Thoracic aorta (tissue), 2 donors: Measurements from ENCODE around the gene JAM3. TPM values are rescaled to one million over a fixed set of nuclear protein-coding genes. Genes with fewer than 3 reads are reported as not detected.
A peak's percentile ranks its signal among the peaks of the same experiment; 100 is the strongest.

Experiments used
- ATAC-seq: fragments of 150-250 bp; one replicate; pipeline ENCODE4 v1.8.0; 2017; ENCODE audit warnings: low read depth; ENCODE audit not compliant: insufficient number of reproducible peaks, low FRiP score
- DNase-seq: peaks from one replicate; pipeline ENCODE4 v3.0.0-alpha.2; 2020; ENCODE audit warnings: low spot score
- H3K27ac ChIP-seq, 2 donors: fragments of 200-600 bp; sonication (generic); 1 replicate in 1 of 2; 2 replicates in 1 of 2; pipeline ENCODE4 v1.5.1; 2016; ENCODE audit warnings: mild to moderate bottlenecking in 2 of 2, moderate library complexity in 2 of 2
- H3K27me3 ChIP-seq: fragments of 200-600 bp; sonication (generic); replicated peaks from 2 replicates; pipeline ENCODE4 v1.6.0; 2016; ENCODE audit warnings: mild to moderate bottlenecking; ENCODE audit not compliant: insufficient read depth
- H3K36me3 ChIP-seq: fragments of 200-600 bp; sonication (generic); one replicate; pipeline ENCODE4 v1.5.1; 2016
- H3K4me1 ChIP-seq, 2 donors: fragments of 200-600 bp; sonication (generic); 1 replicate in 1 of 2; 2 replicates in 1 of 2; pipeline versions ENCODE4 v1.5.1 to v1.6.0; 2016; ENCODE audit warnings: low read depth in 2 of 2, mild to moderate bottlenecking in 1 of 2; ENCODE audit not compliant: control insufficient read depth in 1 of 2
- H3K4me3 ChIP-seq: fragments of 200-600 bp; sonication (generic); 2 replicates; pipeline ENCODE4 v1.5.1; 2016; ENCODE audit warnings: mild to moderate bottlenecking
- H3K9me3 ChIP-seq: fragments of 200-600 bp; sonication (generic); 2 replicates; pipeline ENCODE4 v1.5.1; 2016
- CTCF ChIP-seq: fragments of 200-600 bp; sonication (generic); IDR thresholded peaks from one replicate; pipeline ENCODE4 v1.5.1; 2019; ENCODE audit warnings: antibody characterized with exemption
- total RNA-seq, 2 donors: library from RNA; depleted of rRNA; stranded (reverse); fragments of >200 nt; gene quantifications; one replicate each; pipeline versions ENCODE4 v1.1.0 to v1.2.3, GENCODE V29; 2016

Gene JAM3
- total RNA-seq, result 100 to 1,000 TPM in 1 of 2 donors, 10 to 100 TPM in 1; 83.7 to 110 TPM

- H3K4me3 ChIP-seq, result peak within 1 kb of the TSS; percentile 88
- H3K36me3 ChIP-seq, result no peaks in the 10 kb centered on the region
- H3K27me3 ChIP-seq, result no peaks in the 10 kb centered on the region
- H3K9me3 ChIP-seq, result no peaks in the 10 kb centered on the region
- no peak for TF ChIP-seq CTCF
- peak; percentile 87 for ATAC-seq
- H3K4me1 ChIP-seq, result peaks cover 7 to 32% of the 10 kb centered on the region in 2 donors
- peak; percentile 87 for DNase-seq
- H3K27ac ChIP-seq, result peak within 1 kb of the TSS; percentile 76 to 92
Measured at GRCh38 chr11:134068829-134069425, at the start of gene JAM3. Gene JAM3 (plus strand): TSS chr11:134069072. CDS start chr11:134069084, 12 bp downstream.

GRCh38 chr11:134019500-134019899 is 49.4 kb upstream of the JAM3 start:
- H3K27me3 ChIP-seq, result no peaks in the 10 kb centered on the region
- no peak overlapping the region for H3K27ac ChIP-seq
- no peak for ATAC-seq
- no peaks in the 10 kb centered on the region for H3K36me3 ChIP-seq
- H3K9me3 ChIP-seq, result no peaks in the 10 kb centered on the region
- TF ChIP-seq CTCF, result no peak
- no peak overlapping the region for H3K4me3 ChIP-seq
- H3K4me1 ChIP-seq, result peaks cover 0 to 7% of the 10 kb centered on the region in 2 donors
- DNase-seq, result no peak

- Histone ChIP-seq H3K27ac (no peak overlapping the region), H3K9me3 (no peaks in the 10 kb centered on the region), H3K27me3 (no peaks in the 10 kb centered on the region), H3K36me3 (no peaks in the 10 kb centered on the region), H3K4me1 (peaks cover 0 to 12% of the 10 kb centered on the region in 2 donors), H3K4me3 (no peak overlapping the region)
- TF ChIP-seq CTCF, result no peak
- DNase-seq, result no peak
- ATAC-seq, result no peak
Measured at GRCh38 chr11:134020598-134020997, 48.3 kb upstream of the JAM3 start.

- no peak for TF ChIP-seq CTCF
- Histone ChIP-seq H3K36me3 (no peaks in the 10 kb centered on the region), H3K9me3 (no peaks in the 10 kb centered on the region), H3K27ac (no peak overlapping the region), H3K4me1 (peaks cover 0 to 11% of the 10 kb centered on the region in 2 donors), H3K27me3 (no peaks in the 10 kb centered on the region), H3K4me3 (no peak overlapping the region)
- no peak for ATAC-seq
- no peak for DNase-seq
Measured at GRCh38 chr11:134021326-134021725, 47.5 kb upstream of the JAM3 start.

GRCh38 chr11:134022748-134023147 is 46.1 kb upstream of the JAM3 start:
- Histone ChIP-seq H3K36me3 (no peaks in the 10 kb centered on the region), H3K27me3 (no peaks in the 10 kb centered on the region), H3K4me3 (no peak overlapping the region), H3K9me3 (no peaks in the 10 kb centered on the region), H3K27ac (no peak overlapping the region), H3K4me1 (peaks cover 0 to 11% of the 10 kb centered on the region in 2 donors)
- TF ChIP-seq CTCF, result no peak
- DNase-seq (no peak), ATAC-seq (no peak)
